HepG2 (cell line): ENCODE measurements around the gene RNH1. TPM values are rescaled to one million over a fixed set of nuclear protein-coding genes. Genes with fewer than 3 reads are reported as not detected.

Experiments
- BCL3 ChIP-seq: sonication (generic); formaldehyde crosslinking; IDR thresholded peaks from 2 replicates; pipeline ENCODE4 v1.5.1; 2020; ENCODE audit warnings: mild to moderate bottlenecking, missing genetic modification reagents, moderate library complexity
- CENPT ChIP-seq: sonication (generic); formaldehyde crosslinking; IDR thresholded peaks from 2 replicates; pipeline ENCODE4 v1.8.0; 2022; ENCODE audit warnings: low read depth, mild to moderate bottlenecking, moderate library complexity, missing genetic modification reagents
- DMAP1 ChIP-seq: IDR thresholded peaks from 2 replicates; pipeline ENCODE4 v1.6.1; 2016
- ERF ChIP-seq: IDR thresholded peaks from 2 replicates; pipeline ENCODE4 v1.6.1; 2018; ENCODE audit warnings: missing biosample characterization, missing genetic modification reagents
- HDAC1 ChIP-seq: sonication (generic); formaldehyde crosslinking; IDR thresholded peaks from 2 replicates; pipeline ENCODE4 v1.5.1; 2020; ENCODE audit warnings: mild to moderate bottlenecking, missing genetic modification reagents
- IKZF1 ChIP-seq: fragments of 450-650 bp; IDR thresholded peaks from 2 replicates; pipeline ENCODE4 v1.7.1; 2016
- IRF1 ChIP-seq: sonication (generic); formaldehyde crosslinking; IDR thresholded peaks from 2 replicates; pipeline ENCODE4 v1.4.0; 2020; ENCODE audit warnings: low read depth, mild to moderate bottlenecking, missing genetic modification reagents
- ZBTB34 ChIP-seq: sonication (generic); formaldehyde crosslinking; IDR thresholded peaks from 2 replicates; pipeline ENCODE4 v1.8.0; 2022; ENCODE audit warnings: mild to moderate bottlenecking, missing genetic modification reagents
- ZBTB43 ChIP-seq: sonication (generic); formaldehyde crosslinking; conservative IDR thresholded peaks from 2 replicates; pipeline ENCODE4 v1.4.0; 2020; ENCODE audit warnings: missing genetic modification reagents
- ZNF160 ChIP-seq: sonication (generic); formaldehyde crosslinking; IDR thresholded peaks from 2 replicates; pipeline ENCODE4 v1.8.0; 2022; ENCODE audit warnings: mild to moderate bottlenecking, inconsistent platforms, missing genetic modification reagents
- ZNF276 ChIP-seq: sonication (generic); formaldehyde crosslinking; IDR thresholded peaks from 2 replicates; pipeline ENCODE4 v1.4.0; 2020; ENCODE audit warnings: mild to moderate bottlenecking, low read depth, missing genetic modification reagents
- ZNF441 ChIP-seq: sonication (generic); formaldehyde crosslinking; IDR thresholded peaks from 2 replicates; pipeline ENCODE4 v1.7.0; 2021; ENCODE audit warnings: missing genetic modification reagents, borderline replicate concordance
- ZNF547 ChIP-seq: sonication (generic); formaldehyde crosslinking; IDR thresholded peaks from 2 replicates; pipeline ENCODE4 v1.5.1; 2020; ENCODE audit warnings: mild to moderate bottlenecking, missing genetic modification reagents
- ZNF550 ChIP-seq: sonication (generic); formaldehyde crosslinking; IDR thresholded peaks from 2 replicates; pipeline ENCODE4 v1.4.0; 2020; ENCODE audit warnings: mild to moderate bottlenecking, missing genetic modification reagents, borderline replicate concordance
- ZNF609 ChIP-seq: sonication (generic); formaldehyde crosslinking; IDR thresholded peaks from 2 replicates; pipeline ENCODE4 v1.4.0; 2020; ENCODE audit warnings: mild to moderate bottlenecking, missing genetic modification reagents, borderline replicate concordance
- ZNF83 ChIP-seq: sonication (generic); formaldehyde crosslinking; IDR thresholded peaks from 2 replicates; pipeline ENCODE4 v1.4.0; 2020; ENCODE audit warnings: missing genetic modification reagents, mild to moderate bottlenecking, borderline replicate concordance
- polyA plus RNA-seq, 8 experiments: library from polyadenylated mRNA; depleted of rRNA in 3 of 8; stranded (reverse) in 7 of 8; unstranded in 1 of 8; fragments of >200 nt; fragmentation: Illumina TruSeq in 4 of 8; extraction: Trizol in 4 of 8; gene quantifications; 2 replicates each; pipeline versions ENCODE4 v1.2.1 to v1.2.3, GENCODE V29; 2011 to 2016; ENCODE audit warnings: low read depth in 4 of 8, missing spikeins in 1 of 8, mixed read lengths in 1 of 8; ENCODE audit not compliant: insufficient read depth in 1 of 8
- total RNA-seq, 5 experiments: library from RNA; depleted of rRNA; stranded (reverse); fragments of >200 nt; fragmentation: Illumina TruSeq; extraction: Trizol; gene quantifications; 2 replicates each; pipeline ENCODE4 v1.2.3, GENCODE V29; 2016; ENCODE audit warnings: low read depth in 1 of 5

The RNH1 gene
- total and polyA plus RNA-seq, 2 of the 13 experiments (the other 11 are each of a cell fraction or from before 2014, with no cell fraction given), result 36.0 to 74.1 TPM

- no peak for TF ChIP-seq ZBTB34
- TF ChIP-seq ZNF441 (CRISPR knock-in tag), result no peak
- no peak; the same call in 1 of the 2 replicates for TF ChIP-seq ZNF609 (CRISPR knock-in tag)
- peak; percentile 74; the same call in 1 of the 2 replicates for TF ChIP-seq CENPT (CRISPR knock-in tag)
- peak; percentile 53; the same call in 1 of the 2 replicates for TF ChIP-seq IRF1 (CRISPR knock-in tag)
- TF ChIP-seq IKZF1, result no peak
- TF ChIP-seq ZNF547 (CRISPR knock-in tag), result peak; percentile 86
- TF ChIP-seq HDAC1 (CRISPR knock-in tag), result peak; percentile 81
- TF ChIP-seq DMAP1 (CRISPR knock-in tag), result peak; percentile 77
- no peak for TF ChIP-seq ZNF83 (CRISPR knock-in tag)
- TF ChIP-seq ZNF550 (CRISPR knock-in tag), result no peak
- TF ChIP-seq BCL3, result peak; percentile 84
- peak; percentile 86; the same call in 1 of the 2 replicates for TF ChIP-seq ERF (CRISPR knock-in tag)
- TF ChIP-seq ZBTB43 (CRISPR knock-in tag), result peak; percentile 50; the same call in 1 of the 2 replicates
- TF ChIP-seq ZNF276, result peak; percentile 88; the same call in 1 of the 2 replicates
- TF ChIP-seq ZNF160 (CRISPR knock-in tag), result no peak
Observed at GRCh38 chr11:449889-450808, 56.9 kb downstream of the RNH1 start, which contains the start of gene PTDSS2 (continued).
